ENCODE data around the gene ELOVL7.
"Not testable (repeated sequence)": the region's sequence is repeated elsewhere in the genome, so short reads cannot be mapped to it uniquely, and the experiment has no call there.

ELOVL7 gene

DNA sequence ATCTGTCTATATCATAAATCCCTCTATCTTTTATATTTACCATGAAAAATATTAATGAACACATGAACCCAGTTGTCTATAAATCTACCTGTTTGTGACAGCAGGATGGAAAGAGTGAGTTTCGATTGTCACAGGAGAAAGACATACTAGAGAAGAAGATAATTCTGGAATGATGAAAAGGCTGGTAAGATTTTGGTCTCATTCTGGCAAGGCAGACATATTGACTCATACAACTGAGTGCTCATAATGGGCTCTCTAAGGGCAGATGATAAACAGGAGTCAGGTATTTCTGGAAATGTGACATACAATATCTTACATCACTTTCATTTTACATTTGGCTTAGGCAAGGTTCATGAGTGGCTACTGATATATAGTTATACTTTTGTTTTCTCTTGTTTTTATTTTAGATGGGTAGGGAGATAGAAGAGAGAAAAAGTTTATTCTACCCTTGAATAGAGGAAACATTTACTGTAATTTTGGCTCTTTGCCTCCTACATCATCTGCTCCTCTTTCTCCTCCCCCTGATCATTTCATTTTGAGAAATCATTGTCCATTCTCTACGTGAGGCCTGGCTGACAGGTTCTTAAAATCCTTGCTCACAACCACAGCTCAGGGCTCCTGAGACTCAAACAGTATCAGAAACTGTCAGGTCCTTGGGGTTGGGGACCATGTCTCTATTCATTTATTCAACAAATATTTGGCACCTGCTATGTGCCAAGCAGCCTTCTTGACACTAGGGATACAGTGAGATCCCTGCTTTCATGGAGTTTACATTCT, 14.4 kb downstream of the ELOVL7 start:
- DNase-seq = no peak

DNA sequence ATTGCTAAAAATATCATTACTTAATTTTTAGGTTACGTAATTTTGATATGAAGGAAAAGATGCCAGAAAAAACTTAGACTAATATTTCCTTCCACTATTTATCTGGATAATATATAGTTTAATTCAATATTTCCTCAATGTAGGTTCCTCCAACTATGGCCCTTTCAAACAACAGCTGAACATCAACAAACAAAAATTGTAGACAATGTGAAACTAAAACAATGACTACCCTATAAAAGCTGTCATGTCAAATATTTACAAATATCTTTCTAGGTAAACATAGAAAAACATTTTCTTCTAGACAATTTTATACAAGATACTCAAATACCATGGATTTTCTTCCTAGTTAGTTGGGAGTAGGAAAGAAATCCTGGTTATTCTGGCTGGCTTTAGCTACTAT, 16.9 kb downstream of the ELOVL7 start:
- DNase-seq = no peak

GRCh38 chr5:60826653-60827052, 17.4 kb downstream of the ELOVL7 start:
- no peak for DNase-seq

DNA sequence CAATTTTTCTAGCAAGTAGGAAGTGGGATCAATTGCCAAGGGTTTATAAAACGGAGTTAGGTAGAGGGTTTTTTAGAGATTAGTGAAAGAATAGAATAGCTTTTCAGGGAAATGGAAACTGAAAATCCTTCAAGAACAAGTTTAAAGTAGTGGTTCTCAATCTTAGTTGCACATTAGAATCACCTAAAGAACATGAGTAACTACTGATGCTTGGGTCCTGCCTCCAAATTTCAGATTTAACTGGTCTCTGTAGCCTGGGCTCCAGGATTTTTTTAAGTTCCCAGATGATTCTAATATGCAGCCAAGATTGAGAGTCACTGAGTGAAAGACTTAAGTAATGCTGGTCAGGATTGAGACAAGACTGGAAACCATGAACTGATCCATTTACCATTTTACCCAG, 20.5 kb downstream of the ELOVL7 start:
- no peak for DNase-seq

DNA sequence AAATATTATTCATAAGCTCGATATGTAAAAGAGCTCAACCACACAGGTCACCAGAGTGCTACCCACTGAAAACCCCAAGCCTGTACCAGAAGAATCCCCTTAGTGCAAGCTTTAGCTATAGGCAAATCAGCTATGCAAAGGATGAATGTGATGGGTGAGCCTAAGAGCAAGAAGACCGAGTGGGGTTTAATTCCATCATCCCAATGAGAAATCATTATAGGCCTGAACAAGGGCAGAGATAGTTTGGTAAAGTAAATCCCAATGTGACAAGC, 21.8 kb downstream of the ELOVL7 start:
- DNase-seq = no peak

DNA sequence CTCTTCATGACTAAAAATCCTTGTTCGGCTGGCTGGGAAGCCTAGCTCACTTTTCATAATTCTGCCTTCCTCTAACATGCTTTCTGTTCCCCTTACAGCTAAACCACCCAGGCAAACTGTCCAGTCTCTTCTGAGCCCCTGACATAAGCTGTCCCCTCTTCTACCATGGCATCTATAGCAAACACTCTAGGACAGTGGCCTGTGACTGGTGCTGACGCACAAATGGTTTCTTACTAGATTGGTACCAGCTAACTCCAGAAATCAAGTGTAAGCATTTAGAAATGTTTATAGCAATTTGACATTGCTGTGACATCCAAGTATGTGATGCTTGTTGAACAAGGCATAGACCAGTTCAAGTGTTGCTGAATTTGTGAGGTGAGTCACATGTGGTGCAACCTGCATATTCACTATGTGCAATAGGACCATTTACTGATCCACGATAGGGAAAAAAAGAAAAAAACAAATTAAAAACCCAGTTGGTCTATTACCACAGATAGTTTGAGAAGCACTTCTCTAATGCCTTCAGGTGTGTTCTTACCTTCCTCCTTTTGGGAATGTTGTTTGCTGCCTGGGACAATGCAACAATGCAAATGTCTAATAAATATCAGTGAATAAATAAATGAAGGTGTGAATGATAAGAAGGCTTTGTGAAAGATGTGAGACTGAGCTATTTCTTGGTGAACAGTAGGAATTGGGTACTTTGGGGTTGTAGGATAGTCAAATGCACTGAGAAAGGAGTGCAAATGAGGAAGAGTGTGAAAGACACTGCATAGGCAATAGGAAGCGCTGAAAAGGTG, 22.4 kb downstream of the ELOVL7 start:
- no peak for DNase-seq

GRCh38 chr5:60820593-60821487, 23.2 kb downstream of the ELOVL7 start:
- DNase-seq = no peak

DNA sequence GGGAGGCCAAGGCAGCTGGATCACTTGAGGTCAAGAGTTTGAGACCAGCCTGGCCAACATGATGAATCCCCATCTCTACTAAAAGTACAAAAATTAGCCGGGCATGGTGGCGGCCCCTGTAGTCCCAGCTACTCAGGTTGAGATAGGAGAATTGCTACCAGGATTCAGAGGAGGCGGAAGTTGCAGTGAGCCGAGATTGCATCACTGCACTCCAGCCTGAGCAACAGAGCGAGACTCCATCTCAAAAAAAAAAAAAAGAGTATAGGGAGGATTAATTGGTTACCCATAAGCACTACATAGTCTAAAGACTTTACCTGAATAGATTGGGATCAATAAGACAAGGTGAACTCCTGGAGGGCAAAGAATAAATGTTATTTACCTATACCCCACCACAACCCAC, 27.9 kb downstream of the ELOVL7 start:
- DNase-seq = not testable (repeated sequence)

DNA sequence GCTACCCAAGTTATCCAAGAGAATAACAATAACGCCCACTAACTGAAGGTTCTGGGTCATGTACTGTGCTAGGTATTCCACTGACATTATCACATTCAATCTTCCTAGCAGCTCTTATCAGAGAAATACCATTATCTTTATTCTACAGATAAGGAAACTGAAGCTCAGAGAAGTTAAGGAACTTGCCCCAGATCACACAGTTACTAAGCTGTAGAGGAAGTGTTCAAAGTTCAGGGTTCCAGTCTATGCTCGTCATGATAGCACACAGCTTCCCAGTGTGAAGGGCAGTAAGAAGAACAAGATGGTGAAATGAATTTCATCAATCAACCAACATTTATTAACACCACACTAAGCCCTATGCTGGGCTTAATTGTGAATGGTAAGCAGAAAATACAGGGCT, 29.6 kb downstream of the ELOVL7 start:
- no peak for DNase-seq

GRCh38 chr5:60812426-60812825, 31.6 kb downstream of the ELOVL7 start:
- no peak for DNase-seq

- no peak for DNase-seq
These were observed 33.0 kb downstream of the ELOVL7 start for GRCh38 chr5:60811105-60811504.

GRCh38 chr5:60810438-60811085, 33.5 kb downstream of the ELOVL7 start:
- no peak for DNase-seq

DNA sequence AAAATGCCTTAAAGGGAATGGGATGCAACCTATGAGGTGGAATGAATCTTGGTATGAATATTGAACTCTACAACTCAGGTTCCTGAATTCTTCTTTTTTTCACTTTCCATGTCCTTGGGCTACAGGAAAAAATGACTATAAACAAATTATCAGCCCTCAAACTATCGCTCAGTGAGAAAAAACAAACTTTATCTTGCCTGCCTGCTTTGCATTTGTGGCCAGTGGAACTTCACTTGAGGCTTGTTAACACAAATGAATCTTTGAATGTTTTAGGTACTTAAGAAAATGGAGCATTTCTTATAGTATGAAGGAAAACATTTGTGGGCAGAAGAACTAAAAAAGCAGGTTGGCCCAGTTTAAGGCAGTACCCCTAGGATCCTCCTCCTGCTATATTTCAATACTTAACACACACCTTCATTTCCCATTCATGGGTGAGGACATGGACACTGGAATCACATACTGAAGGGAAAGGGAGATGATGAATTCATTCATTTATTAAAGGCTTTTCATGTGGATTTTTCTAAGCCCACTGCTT, 34.1 kb downstream of the ELOVL7 start:
- DNase-seq = no peak

DNA sequence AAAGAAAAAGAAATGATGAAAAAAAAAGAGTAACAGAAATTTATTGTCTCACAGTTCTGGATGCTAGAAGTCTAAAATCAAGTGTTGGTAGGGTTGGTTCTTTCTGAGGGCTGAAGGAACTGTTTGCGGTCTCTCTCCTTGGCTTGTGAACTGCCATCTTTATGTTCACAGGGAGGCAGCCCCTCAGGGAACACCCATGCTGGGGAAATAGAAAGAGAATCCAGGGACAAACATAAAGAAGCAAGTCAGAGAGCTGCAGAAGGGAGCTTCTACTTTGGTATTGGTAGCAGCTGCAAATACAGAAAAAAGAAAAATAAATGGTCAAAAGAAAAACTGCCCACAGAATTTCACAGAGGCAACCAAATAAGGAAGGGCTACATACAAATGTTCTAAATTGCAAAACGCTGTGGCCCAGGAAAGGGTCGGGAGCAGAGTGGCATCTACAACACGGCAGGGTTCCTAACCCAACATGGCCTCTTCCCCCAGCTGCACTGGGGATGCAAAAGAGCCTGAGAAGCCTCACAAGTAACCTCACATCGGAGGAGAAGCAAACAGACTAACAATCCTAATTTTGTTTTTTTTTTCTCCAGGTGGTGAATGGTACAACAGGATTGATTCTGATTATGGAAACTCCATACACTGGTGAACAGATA, 37.4 kb downstream of the ELOVL7 start:
- no peak for DNase-seq

- no peak for DNase-seq
These were observed 38.6 kb downstream of the ELOVL7 start for GRCh38 chr5:60805463-60805862.

DNA sequence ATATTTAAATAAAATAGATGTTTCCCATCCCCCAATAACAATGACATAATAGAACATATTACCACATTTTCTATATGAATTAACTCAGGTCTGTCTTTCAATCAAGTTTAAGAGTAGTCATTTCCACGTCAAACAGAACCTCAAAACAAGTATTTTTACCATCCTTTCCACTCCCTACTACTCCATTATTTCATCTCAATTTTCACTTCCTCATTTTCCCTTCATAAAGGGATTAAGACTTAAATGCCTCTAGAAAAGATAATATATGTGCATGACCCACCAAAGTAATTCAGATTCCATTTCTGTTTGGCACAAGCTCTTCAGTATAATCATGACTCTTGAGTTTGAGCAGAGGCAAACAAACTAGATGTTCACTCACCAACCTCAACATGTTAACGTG, 40.4 kb downstream of the ELOVL7 start:
- DNase-seq = no peak

- no peak for DNase-seq
These were observed 41.1 kb downstream of the ELOVL7 start for GRCh38 chr5:60802986-60803385.

DNA sequence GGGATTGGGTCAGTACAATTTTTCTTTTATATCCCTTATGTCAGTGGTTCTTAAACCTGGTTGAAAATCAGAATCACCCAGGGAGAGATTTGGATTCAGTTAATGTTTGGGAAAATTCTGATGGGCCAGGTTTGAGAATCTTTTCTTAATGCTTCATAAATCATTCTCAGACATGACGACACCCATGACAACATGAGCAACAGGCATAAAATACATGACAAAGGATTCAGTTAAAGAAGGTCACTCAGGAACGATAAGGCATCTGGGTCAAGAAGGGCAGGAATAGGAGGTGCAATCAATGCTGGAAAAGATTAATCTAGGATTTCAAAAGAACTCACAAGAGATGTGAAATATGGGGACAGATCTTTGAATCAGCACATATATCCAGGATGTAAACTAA, 41.8 kb downstream of the ELOVL7 start:
- DNase-seq = no peak

GRCh38 chr5:60797482-60798153, 46.5 kb downstream of the ELOVL7 start:
- no peak for DNase-seq

DNA sequence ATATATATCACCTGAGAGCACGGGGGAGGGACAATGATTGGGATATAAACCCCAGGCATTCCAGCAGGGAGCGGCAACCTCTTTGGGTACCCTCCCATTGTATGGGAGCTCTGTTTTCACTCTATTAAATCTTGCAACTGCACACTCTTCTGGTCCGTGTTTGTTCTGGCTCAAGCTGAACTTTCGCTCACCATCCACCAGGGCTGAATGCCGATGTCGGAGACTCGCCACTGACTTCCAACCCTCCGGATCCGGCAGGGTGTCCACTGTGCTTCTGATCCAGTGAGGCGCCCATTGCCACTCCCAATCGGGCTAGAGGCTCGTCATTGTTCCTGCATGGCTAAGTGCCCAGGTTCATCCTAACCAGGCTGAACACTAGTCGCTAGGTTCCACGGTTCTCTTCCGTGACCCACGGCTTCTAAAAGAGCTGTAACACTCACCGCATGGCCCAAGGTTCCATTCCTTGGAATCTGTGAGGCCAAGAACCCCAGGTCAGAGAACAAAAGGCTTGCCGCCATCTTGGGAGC, 48.6 kb downstream of the ELOVL7 start:
- DNase-seq = not testable (repeated sequence)

DNA sequence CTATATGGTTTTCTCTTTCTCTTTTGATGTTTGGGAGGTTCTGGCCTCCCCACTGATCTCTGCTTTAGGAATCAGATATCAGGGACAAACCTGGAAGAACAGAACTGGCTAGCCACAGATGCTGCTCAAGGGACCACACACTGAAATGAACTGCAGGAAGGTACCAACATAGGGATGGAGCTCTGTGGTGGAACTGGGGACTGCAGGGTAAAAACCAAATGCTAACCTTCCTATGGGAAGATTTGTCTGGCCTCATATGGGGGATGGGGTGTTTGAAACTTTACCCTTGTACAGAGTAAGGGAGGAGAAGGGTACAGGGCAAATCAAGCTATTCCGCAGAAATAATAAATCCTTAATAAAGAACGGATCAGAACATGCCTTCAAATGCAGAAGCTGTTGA, 49.4 kb downstream of the ELOVL7 start:
- no peak for DNase-seq
